Activated naive CD8-positive, alpha-beta T cell treated with anti-CD3 and anti-CD28 coated beads, Interleukin-2, amount 50 U/mL, for 24 hours (primary cell): ENCODE data around the gene COG7.
"Not testable (repeated sequence)": the region's sequence is repeated elsewhere in the genome, so short reads cannot be mapped to it uniquely, and the experiment has no call there.

ENCODE experiments used
- ATAC-seq: fragments of 150-1000 bp; cut with Tn5 transposase; one replicate; pipeline ENCODE4 v1.10.0; 2021
- DNase-seq: peaks from one replicate; pipeline ENCODE4 v3.0.0; 2021
- H3K27ac Mint-ChIP-seq: one replicate; pipeline ENCODE4 v1.8.0; 2021; ENCODE audit warnings: mild to moderate bottlenecking, mixed read lengths
- H3K27me3 Mint-ChIP-seq: one replicate; pipeline ENCODE4 v1.8.0; 2021; ENCODE audit warnings: mixed read lengths
- H3K36me3 Mint-ChIP-seq: one replicate; pipeline ENCODE4 v1.8.0; 2021; ENCODE audit warnings: low read depth, mixed read lengths
- H3K4me1 Mint-ChIP-seq: one replicate; pipeline ENCODE4 v1.8.0; 2021; ENCODE audit warnings: mixed read lengths
- H3K4me3 Mint-ChIP-seq: one replicate; pipeline ENCODE4 v1.8.0; 2021; ENCODE audit warnings: mild to moderate bottlenecking, moderate library complexity, mixed read lengths
- H3K9me3 Mint-ChIP-seq: one replicate; pipeline ENCODE4 v1.8.0; 2021; ENCODE audit warnings: mixed read lengths

Gene COG7

GRCh38 chr16:23408823-23409298 lies 44.1 kb downstream of the COG7 start:
- DNase-seq (no peak), ATAC-seq (no peak)
- H3K4me3 Mint-ChIP-seq, result no peak overlapping the region
- no peaks in the 10 kb centered on the region for H3K4me1 Mint-ChIP-seq
- no peaks in the 10 kb centered on the region for H3K27me3 Mint-ChIP-seq
- H3K36me3 Mint-ChIP-seq, result peaks cover 25% of the 10 kb centered on the region
- no peaks in the 10 kb centered on the region for H3K9me3 Mint-ChIP-seq
- no peak overlapping the region for H3K27ac Mint-ChIP-seq

GRCh38 chr16:23408242-23408822 lies 44.7 kb downstream of the COG7 start:
- H3K27ac Mint-ChIP-seq, result no peak overlapping the region
- H3K4me3 Mint-ChIP-seq, result no peak overlapping the region
- H3K9me3 Mint-ChIP-seq, result no peaks in the 10 kb centered on the region
- H3K27me3 Mint-ChIP-seq, result no peaks in the 10 kb centered on the region
- H3K36me3 Mint-ChIP-seq, result peaks cover 26% of the 10 kb centered on the region
- ATAC-seq (no peak), DNase-seq (no peak)
- no peaks in the 10 kb centered on the region for H3K4me1 Mint-ChIP-seq

GRCh38 chr16:23407436-23408127 lies 45.4 kb downstream of the COG7 start:
- ATAC-seq, result no peak
- H3K9me3 Mint-ChIP-seq, result no peaks in the 10 kb centered on the region
- H3K36me3 Mint-ChIP-seq, result peaks cover 34% of the 10 kb centered on the region
- H3K4me3 Mint-ChIP-seq, result no peak overlapping the region
- no peaks in the 10 kb centered on the region for H3K27me3 Mint-ChIP-seq
- H3K27ac Mint-ChIP-seq, result no peak overlapping the region
- DNase-seq, result no peak
- H3K4me1 Mint-ChIP-seq, result no peaks in the 10 kb centered on the region

- H3K36me3 Mint-ChIP-seq, result peaks cover 37% of the 10 kb centered on the region
- no peaks in the 10 kb centered on the region for H3K4me1 Mint-ChIP-seq
- no peak for ATAC-seq
- H3K4me3 Mint-ChIP-seq, result no peak overlapping the region
- H3K27ac Mint-ChIP-seq, result no peak overlapping the region
- no peaks in the 10 kb centered on the region for H3K9me3 Mint-ChIP-seq
- H3K27me3 Mint-ChIP-seq, result no peaks in the 10 kb centered on the region
- no peak for DNase-seq
Measured at GRCh38 chr16:23406546-23407240, 46.3 kb downstream of the COG7 start.

GRCh38 chr16:23406024-23406423 lies 47.0 kb downstream of the COG7 start:
- no peak for DNase-seq
- peaks cover 41% of the 10 kb centered on the region for H3K36me3 Mint-ChIP-seq

GRCh38 chr16:23403547-23403946 lies 49.4 kb downstream of the COG7 start:
- no peak for ATAC-seq
- Mint-ChIP-seq H3K9me3 (no peaks in the 10 kb centered on the region), H3K36me3 (peaks cover 37% of the 10 kb centered on the region), H3K27ac (no peak overlapping the region), H3K4me3 (no peak overlapping the region), H3K4me1 (no peaks in the 10 kb centered on the region), H3K27me3 (no peaks in the 10 kb centered on the region)
- DNase-seq, result no peak

More at GRCh38 chr16:23406024-23406423, 47.0 kb downstream of the COG7 start:
- Mint-ChIP-seq H3K27ac (no peak overlapping the region), H3K9me3 (no peaks in the 10 kb centered on the region), H3K4me3 (no peak overlapping the region), H3K4me1 (no peaks in the 10 kb centered on the region), H3K27me3 (no peaks in the 10 kb centered on the region)
- no peak for ATAC-seq

GRCh38 chr16:23402100-23402499 lies 50.9 kb downstream of the COG7 start:
- H3K9me3 Mint-ChIP-seq, result no peaks in the 10 kb centered on the region
- H3K27ac Mint-ChIP-seq, result no peak overlapping the region
- DNase-seq (no peak), ATAC-seq (no peak)
- no peak overlapping the region for H3K4me3 Mint-ChIP-seq
- peaks cover 43% of the 10 kb centered on the region for H3K36me3 Mint-ChIP-seq
- no peaks in the 10 kb centered on the region for H3K27me3 Mint-ChIP-seq
- no peaks in the 10 kb centered on the region for H3K4me1 Mint-ChIP-seq

- Mint-ChIP-seq H3K4me3 (no peak overlapping the region), H3K9me3 (no peaks in the 10 kb centered on the region), H3K27me3 (no peaks in the 10 kb centered on the region), H3K36me3 (peaks cover 44% of the 10 kb centered on the region), H3K4me1 (no peaks in the 10 kb centered on the region), H3K27ac (no peak overlapping the region)
- DNase-seq, result no peak
- no peak for ATAC-seq
Measured at GRCh38 chr16:23401139-23401538, 51.9 kb downstream of the COG7 start.

- ATAC-seq, H3K27me3 Mint-ChIP-seq, H3K4me1 Mint-ChIP-seq, H3K27ac Mint-ChIP-seq, H3K4me3 Mint-ChIP-seq, H3K9me3 Mint-ChIP-seq, DNase-seq: not testable (repeated sequence)
- H3K36me3 Mint-ChIP-seq, result peaks cover 42% of the 10 kb centered on the region
Measured at GRCh38 chr16:23400447-23400846, 52.5 kb downstream of the COG7 start.

- H3K27ac Mint-ChIP-seq, result no peak overlapping the region
- ATAC-seq (no peak), DNase-seq (no peak)
- no peaks in the 10 kb centered on the region for H3K27me3 Mint-ChIP-seq
- no peak overlapping the region for H3K4me3 Mint-ChIP-seq
- H3K4me1 Mint-ChIP-seq, result no peaks in the 10 kb centered on the region
- no peaks in the 10 kb centered on the region for H3K9me3 Mint-ChIP-seq
- H3K36me3 Mint-ChIP-seq, result peaks cover 45% of the 10 kb centered on the region
Measured at GRCh38 chr16:23398987-23399805, 53.8 kb downstream of the COG7 start.

GRCh38 chr16:23397464-23397863 lies 55.5 kb downstream of the COG7 start:
- Mint-ChIP-seq H3K9me3 (no peaks in the 10 kb centered on the region), H3K4me1 (no peaks in the 10 kb centered on the region), H3K27me3 (no peaks in the 10 kb centered on the region), H3K36me3 (peaks cover 40% of the 10 kb centered on the region), H3K4me3 (no peak overlapping the region), H3K27ac (no peak overlapping the region)
- no peak for DNase-seq
- ATAC-seq, result no peak

- H3K27ac Mint-ChIP-seq, result no peak overlapping the region
- no peak for DNase-seq
- H3K9me3 Mint-ChIP-seq, result no peaks in the 10 kb centered on the region
- H3K4me1 Mint-ChIP-seq, result no peaks in the 10 kb centered on the region
- H3K27me3 Mint-ChIP-seq, result no peaks in the 10 kb centered on the region
- no peak for ATAC-seq
- H3K36me3 Mint-ChIP-seq, result peaks cover 38% of the 10 kb centered on the region
- H3K4me3 Mint-ChIP-seq, result no peak overlapping the region
Measured at GRCh38 chr16:23395732-23396131, 57.3 kb downstream of the COG7 start.

- H3K9me3 Mint-ChIP-seq, result no peaks in the 10 kb centered on the region
- DNase-seq, result no peak
Measured at GRCh38 chr16:23394141-23394831, 58.7 kb downstream of the COG7 start.

GRCh38 chr16:23392223-23392600 lies 60.8 kb downstream of the COG7 start:
- ATAC-seq, result no peak
- peaks cover 35% of the 10 kb centered on the region for H3K36me3 Mint-ChIP-seq
- H3K4me1 Mint-ChIP-seq, result no peaks in the 10 kb centered on the region

More at GRCh38 chr16:23394141-23394831, 58.7 kb downstream of the COG7 start:
- Mint-ChIP-seq H3K36me3 (peaks cover 33% of the 10 kb centered on the region), H3K27ac (no peak overlapping the region), H3K27me3 (no peaks in the 10 kb centered on the region), H3K4me3 (no peak overlapping the region), H3K4me1 (no peaks in the 10 kb centered on the region)
- no peak for ATAC-seq

More at GRCh38 chr16:23392223-23392600, 60.8 kb downstream of the COG7 start:
- Mint-ChIP-seq H3K27ac (no peak overlapping the region), H3K4me3 (no peak overlapping the region), H3K27me3 (no peaks in the 10 kb centered on the region), H3K9me3 (no peaks in the 10 kb centered on the region)
- no peak for DNase-seq
